GM18858 (cell line): ENCODE results near the gene TMEM45B.
"Not testable (repeated sequence)": the region's sequence is repeated elsewhere in the genome, so short reads cannot be mapped to it uniquely, and the experiment has no call there.

ENCODE experiments used
- ATAC-seq: cut with Tn5 transposase; IDR thresholded peaks from one replicate; pipeline ENCODE4 v1.9.1; 2021; ENCODE audit not compliant: unreplicated experiment

Gene TMEM45B

GRCh38 chr11:129849447-129850130, 33.9 kb downstream of the TMEM45B start:
- no peak for ATAC-seq

GRCh38 chr11:129852125-129852740, 36.6 kb downstream of the TMEM45B start:
- no peak for ATAC-seq

DNA sequence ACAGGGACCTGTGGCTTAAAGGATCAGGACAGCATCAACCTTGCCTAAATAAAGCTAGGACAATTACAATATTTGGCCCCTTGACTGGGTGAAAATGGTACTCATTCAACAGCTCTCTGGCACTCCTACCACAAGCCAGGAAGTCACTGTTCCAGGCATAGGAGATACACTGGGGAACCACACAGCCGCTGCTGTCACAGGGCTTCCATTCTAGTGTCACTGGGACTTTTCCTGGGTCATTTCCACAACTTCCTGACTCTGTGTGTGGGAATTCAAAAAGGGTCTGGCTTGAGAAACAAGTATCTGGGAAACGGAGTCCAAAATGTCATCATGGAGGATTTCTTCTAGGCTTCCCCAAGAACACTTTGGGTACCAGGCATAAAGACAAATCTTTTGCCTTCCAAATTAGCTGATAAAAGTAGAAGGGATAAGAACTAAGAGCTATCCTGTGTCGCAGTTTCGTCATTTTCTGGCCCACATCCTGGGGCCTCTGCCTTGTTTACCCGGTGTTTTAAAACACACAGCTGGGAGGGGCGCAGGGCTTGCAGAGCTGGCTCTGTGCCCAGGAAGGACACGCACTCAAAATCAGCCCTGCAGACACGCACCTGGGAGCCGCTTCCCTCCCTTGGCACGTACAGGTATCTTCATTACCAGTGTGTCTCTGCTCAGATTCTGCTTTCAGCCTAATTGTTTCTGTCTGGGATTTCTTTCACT, 38.0 kb downstream of the TMEM45B start:
- ATAC-seq = no peak

DNA sequence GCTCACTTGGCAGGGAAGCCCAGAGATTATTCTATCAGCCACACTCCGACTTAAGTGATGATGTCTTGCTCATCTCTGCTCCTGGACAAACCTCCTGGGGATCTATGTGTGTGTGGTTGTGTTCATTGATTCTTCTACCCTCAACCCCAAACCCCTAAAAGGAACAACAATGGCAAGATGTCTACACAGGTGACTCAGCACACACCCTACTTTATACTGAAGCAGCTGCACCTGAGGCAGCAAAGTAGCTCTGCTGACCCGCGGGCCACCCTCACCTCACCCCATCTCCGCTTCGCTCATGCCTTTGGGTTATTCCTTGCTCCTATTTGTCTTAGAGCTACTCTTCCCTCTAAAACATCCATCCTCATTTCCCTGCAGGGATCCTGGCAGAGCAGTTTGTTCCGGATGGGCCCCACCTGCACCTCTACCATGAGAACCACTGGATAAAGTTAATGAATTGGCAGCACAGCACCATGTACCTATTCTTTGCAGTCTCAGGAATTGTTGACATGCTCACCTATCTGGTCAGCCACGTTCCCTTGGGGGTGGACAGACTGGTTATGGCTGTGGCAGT, 38.7 kb downstream of the TMEM45B start:
- no peak for ATAC-seq

DNA sequence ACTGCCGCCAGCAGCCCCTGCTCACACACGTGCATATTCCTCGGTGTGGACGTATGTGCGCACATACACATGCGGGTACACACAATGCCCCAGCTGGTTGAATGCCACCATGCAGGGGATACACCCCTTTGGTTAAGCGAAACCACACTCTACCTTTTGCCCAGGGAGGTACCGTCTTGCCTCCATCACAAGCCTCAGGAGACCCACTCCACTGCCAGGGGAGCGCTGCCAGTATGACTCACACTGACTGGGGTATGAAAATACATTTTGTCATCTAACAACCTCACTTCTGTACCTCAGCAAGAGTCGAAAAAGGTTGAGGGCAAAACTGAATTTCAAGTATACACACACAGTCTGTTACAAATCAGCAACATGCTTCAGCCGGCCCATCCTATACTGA, 39.4 kb downstream of the TMEM45B start:
- ATAC-seq = no peak

DNA sequence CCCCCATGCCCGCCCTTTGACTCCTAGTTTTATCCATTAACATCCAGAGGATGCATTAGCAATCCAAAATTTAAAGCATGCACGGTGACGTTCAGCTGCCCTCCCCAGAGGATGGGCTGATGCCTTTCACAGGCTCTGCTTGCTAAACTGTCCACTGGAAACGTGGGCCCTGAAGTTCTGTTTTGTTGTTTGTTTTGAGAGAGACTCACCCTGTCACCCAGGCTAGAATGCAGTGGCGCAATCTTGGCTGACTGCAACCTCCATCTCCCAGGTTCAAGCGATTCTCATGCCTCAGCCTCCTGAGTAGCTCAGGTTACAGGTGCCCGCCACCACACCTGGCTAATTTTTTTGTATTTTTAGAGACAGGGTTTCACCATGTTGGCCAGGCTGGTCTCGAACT, 40.4 kb downstream of the TMEM45B start:
- ATAC-seq = no peak

GRCh38 chr11:129861702-129862522, 46.3 kb downstream of the TMEM45B start:
- no peak for ATAC-seq

DNA sequence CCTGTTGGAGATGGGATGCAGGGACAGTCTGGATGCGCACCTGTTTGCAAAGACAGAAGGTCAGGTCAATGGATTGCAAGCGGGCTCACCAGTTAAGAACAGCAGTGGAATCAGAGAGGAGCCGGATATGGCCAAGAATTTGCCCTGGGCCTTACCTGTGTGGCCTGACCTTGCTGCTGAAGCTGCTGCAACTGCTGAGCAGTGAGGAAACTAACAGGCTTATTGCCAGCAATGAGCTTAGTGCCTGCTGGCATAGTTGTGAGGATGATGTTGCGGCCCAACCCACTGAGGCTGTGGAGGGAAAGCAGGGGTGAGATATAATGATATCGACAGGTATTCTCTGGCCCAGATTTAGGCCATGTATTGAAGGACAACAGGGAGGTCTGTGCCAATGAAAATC, 49.2 kb downstream of the TMEM45B start:
- ATAC-seq = no peak

GRCh38 chr11:129865701-129866100, 50.1 kb downstream of the TMEM45B start:
- no peak for ATAC-seq

GRCh38 chr11:129866311-129866710, 50.7 kb downstream of the TMEM45B start:
- ATAC-seq = no peak

GRCh38 chr11:129868626-129869025, 53.0 kb downstream of the TMEM45B start:
- not testable (repeated sequence) for ATAC-seq

- no peak for ATAC-seq
Measured at GRCh38 chr11:129871914-129872313, 56.3 kb downstream of the TMEM45B start.

- ATAC-seq = no peak
Measured at GRCh38 chr11:129880311-129880710, 64.7 kb downstream of the TMEM45B start.

DNA sequence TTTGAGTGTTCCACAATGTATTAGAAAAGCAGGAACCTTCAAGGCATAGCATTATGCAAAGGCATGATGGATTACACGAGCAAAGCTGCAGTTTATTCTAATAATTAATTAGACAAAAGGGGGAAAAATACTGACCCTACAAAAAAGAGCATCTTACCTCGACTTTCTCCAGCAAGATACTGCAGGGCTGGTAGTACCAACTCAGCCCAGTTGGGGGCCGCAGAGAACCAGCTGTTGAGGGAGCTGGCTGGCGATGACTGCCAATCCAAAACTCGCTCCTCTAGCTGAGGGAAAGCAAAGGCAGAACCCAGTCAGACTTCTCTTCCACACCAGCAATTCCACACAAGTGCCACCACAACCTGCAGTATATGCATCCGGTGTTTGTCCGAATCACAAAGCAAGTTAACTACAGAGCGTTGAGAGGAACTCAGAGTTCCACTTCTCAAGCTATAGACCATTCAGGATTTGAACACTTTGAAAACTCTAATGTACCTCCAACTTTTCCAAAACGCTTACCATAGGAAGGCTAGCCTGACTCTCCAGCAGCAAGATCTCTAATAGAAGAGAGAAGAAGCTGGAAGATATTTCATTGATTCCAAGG, 66.0 kb downstream of the TMEM45B start:
- no peak for ATAC-seq

GRCh38 chr11:129884581-129884980, 68.9 kb downstream of the TMEM45B start:
- ATAC-seq = no peak

DNA sequence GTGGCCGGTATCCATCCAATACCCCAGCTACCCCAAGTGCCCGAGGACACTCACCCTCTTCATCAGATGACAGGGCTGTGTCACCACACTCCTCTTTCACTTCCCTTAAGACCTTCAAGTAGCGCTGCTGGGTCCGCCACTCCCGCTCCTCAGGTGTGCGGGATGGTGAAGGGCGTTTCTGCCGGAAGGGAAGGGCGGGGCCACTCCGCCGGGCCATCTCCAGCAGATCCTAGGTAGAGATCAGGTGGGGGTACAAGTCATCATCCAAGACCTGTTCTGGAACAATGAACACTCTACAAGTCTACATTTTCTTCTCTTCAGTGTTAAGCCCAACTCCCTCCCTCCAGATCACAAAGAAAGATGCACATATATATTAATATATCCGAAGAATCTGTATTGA, 69.7 kb downstream of the TMEM45B start:
- ATAC-seq = no peak

- ATAC-seq = no peak
Measured at GRCh38 chr11:129888451-129888850, 72.8 kb downstream of the TMEM45B start.

GRCh38 chr11:129894278-129895125, 78.9 kb downstream of the TMEM45B start:
- peak; percentile 19 for ATAC-seq

- ATAC-seq = peak; percentile 82
Measured at GRCh38 chr11:129895126-129896041, 79.7 kb downstream of the TMEM45B start, which contains the start of gene NFRKB. Gene NFRKB (minus strand): TSS chr11:129895578. CDS start chr11:129892849, 2,729 bp downstream.
